Measurements from ENCODE around the gene ZMYND8. TPM values are rescaled to one million over a fixed set of nuclear protein-coding genes. Genes with fewer than 3 reads are reported as not detected.
"Not testable (repeated sequence)": the region's sequence is repeated elsewhere in the genome, so short reads cannot be mapped to it uniquely, and the experiment has no call there.

ZMYND8 gene
- total and polyA plus RNA-seq, 2 donors (not counting 1 experiment from before 2014, with no cell fraction given): 12.6 to 13.0 TPM

DNA sequence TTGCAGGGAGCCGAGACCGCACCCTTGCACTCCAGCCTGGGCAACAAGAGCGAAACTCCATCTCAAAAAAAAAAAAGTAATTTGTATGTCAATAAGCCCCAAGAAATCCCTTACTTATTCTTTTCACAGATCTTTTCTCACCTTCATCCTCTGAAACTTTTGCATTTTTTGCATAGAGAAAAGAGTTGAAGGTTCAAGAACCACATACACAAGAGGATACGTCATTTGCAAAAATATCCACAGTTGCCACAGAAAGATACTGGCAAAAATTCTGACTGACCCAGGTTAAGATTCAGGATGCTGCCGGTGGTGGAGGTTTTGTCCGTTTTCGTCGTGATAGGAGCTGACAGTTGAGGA, 94.5 kb downstream of the ZMYND8 start:
- Histone ChIP-seq H3K9ac (ENCODE audit: insufficient read depth, low read length) (no peak overlapping the region), H3K36me3 (ENCODE audit: control insufficient read depth, insufficient read depth, low read length) (peaks cover 3% of the 10 kb centered on the region), H2AFZ (ENCODE audit: low read length) (no peak overlapping the region), H3K4me1 (ENCODE audit: control insufficient read depth, extremely low read depth, insufficient read depth, low read length) (peaks cover 2% of the 10 kb centered on the region), H3K9me3 (ENCODE audit: control insufficient read depth, insufficient read depth, low read depth, low read length) (no peaks in the 10 kb centered on the region), H3K79me2 (ENCODE audit: control insufficient read depth, insufficient read depth, low read length) (peaks cover 8% of the 10 kb centered on the region), H3K27ac (ENCODE audit: insufficient read depth, low read length) (no peak overlapping the region), H4K20me1 (ENCODE audit: control insufficient read depth, extremely low read depth, insufficient read depth, low read length) (no peaks in the 10 kb centered on the region), H3K4me3 (replicated peaks in 1 of 4; ENCODE audit: control extremely low read depth in 1 of 4, insufficient read depth in 1 of 4, low read depth in 3 of 4, low read length in 4 of 4) (no peak overlapping the region), H3K27me3 (ENCODE audit: control insufficient read depth, insufficient read depth, low read length) (no peaks in the 10 kb centered on the region), H3K4me2 (ENCODE audit: extremely low read depth, insufficient read depth, low read length) (no peak overlapping the region)
- no peak for TF ChIP-seq EZH2 (IDR thresholded peaks at IDR 0.05; ENCODE audit: low read length, missing control alignments)
- TF ChIP-seq, protein P1, sequence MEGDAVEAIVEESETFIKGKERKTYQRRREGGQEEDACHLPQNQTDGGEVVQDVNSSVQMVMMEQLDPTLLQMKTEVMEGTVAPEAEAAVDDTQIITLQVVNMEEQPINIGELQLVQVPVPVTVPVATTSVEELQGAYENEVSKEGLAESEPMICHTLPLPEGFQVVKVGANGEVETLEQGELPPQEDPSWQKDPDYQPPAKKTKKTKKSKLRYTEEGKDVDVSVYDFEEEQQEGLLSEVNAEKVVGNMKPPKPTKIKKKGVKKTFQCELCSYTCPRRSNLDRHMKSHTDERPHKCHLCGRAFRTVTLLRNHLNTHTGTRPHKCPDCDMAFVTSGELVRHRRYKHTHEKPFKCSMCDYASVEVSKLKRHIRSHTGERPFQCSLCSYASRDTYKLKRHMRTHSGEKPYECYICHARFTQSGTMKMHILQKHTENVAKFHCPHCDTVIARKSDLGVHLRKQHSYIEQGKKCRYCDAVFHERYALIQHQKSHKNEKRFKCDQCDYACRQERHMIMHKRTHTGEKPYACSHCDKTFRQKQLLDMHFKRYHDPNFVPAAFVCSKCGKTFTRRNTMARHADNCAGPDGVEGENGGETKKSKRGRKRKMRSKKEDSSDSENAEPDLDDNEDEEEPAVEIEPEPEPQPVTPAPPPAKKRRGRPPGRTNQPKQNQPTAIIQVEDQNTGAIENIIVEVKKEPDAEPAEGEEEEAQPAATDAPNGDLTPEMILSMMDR (conservative IDR thresholded peaks at IDR 0.05 in 1 of 2, IDR thresholded peaks at IDR 0.05 in 1 of 2; ENCODE audit: low read depth in 1 of 2, low read length in 2 of 2): no peak
- DNase-seq (ENCODE audit: low read depth in 2 of 2): no peak

DNA sequence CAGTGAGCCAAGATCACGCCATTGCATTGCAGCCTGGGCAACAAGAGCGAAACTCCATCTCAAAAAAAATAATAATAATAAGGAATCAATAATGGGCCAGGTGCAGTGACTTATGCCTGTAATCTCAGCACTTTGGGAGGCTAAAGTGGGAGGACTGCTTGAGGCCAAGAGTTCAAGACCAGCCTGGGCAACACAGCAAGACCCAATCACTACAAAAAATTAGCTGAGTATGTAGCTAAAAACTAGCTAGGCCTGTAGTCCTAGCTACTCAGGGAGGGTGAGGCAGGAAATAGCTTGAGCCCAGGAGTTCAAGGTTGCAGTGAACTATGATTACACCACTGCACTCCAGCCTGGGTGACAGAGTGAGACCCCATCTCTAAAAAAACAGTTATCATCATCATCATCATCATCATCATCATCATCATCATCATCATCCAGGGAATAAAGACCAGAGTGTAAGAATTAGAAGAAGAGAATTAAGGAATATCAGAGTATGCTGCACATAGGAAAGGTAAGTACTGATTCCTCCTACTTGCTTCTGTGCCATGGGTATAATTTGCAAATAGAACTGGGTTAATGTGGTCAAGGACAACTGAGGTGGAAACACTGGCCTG, 95.2 kb downstream of the ZMYND8 start:
- H2AFZ ChIP-seq (ENCODE audit: low read length); H3K4me1 ChIP-seq (ENCODE audit: control insufficient read depth, extremely low read depth, insufficient read depth, low read length); H3K27me3 ChIP-seq (ENCODE audit: control insufficient read depth, insufficient read depth, low read length); H3K9ac ChIP-seq (ENCODE audit: insufficient read depth, low read length); H3K9me3 ChIP-seq (ENCODE audit: control insufficient read depth, insufficient read depth, low read depth, low read length); H3K27ac ChIP-seq (ENCODE audit: insufficient read depth, low read length); H3K4me3 ChIP-seq (replicated peaks in 1 of 4; ENCODE audit: control extremely low read depth in 1 of 4, insufficient read depth in 1 of 4, low read depth in 3 of 4, low read length in 4 of 4); H3K79me2 ChIP-seq (ENCODE audit: control insufficient read depth, insufficient read depth, low read length); DNase-seq (ENCODE audit: low read depth in 2 of 2); H3K36me3 ChIP-seq (ENCODE audit: control insufficient read depth, insufficient read depth, low read length); H3K4me2 ChIP-seq (ENCODE audit: extremely low read depth, insufficient read depth, low read length); H4K20me1 ChIP-seq (ENCODE audit: control insufficient read depth, extremely low read depth, insufficient read depth, low read length): not testable (repeated sequence)

DNA sequence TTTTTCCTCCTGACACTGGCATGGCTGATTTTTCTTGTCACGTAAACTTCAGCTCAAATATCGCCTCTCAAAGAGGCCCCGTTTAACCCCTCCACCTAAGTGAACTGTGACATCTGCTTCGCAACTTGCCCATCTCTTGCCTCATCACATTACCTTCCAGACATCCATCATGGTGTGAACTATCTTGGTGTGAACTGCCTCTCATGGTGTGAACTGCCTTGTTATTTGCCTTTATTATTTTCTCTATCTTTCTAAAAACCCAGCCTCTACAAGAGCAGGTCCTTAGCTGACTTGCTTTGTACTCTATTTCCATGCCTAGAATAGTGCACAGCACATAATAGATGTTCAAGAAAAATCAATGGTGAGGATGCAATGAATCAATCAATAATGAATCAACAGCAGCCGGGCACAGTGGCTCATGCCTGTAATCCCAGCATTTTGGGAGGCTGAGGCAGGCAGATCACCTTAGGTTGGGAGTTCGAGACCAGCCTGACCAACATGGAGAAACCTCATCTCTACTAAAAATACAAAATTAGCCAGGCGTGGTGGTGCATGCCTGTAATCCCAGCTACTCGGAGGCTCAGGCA, 95.9 kb downstream of the ZMYND8 start:
- H3K9ac ChIP-seq (ENCODE audit: insufficient read depth, low read length); H3K27ac ChIP-seq (ENCODE audit: insufficient read depth, low read length); H3K79me2 ChIP-seq (ENCODE audit: control insufficient read depth, insufficient read depth, low read length): not testable (repeated sequence)

More for the DNA sequence above, 95.9 kb downstream of the ZMYND8 start:
- not testable (repeated sequence) for H3K4me3 ChIP-seq (replicated peaks in 1 of 4; ENCODE audit: control extremely low read depth in 1 of 4, insufficient read depth in 1 of 4, low read depth in 3 of 4, low read length in 4 of 4); H3K9me3 ChIP-seq (ENCODE audit: control insufficient read depth, insufficient read depth, low read depth, low read length); H4K20me1 ChIP-seq (ENCODE audit: control insufficient read depth, extremely low read depth, insufficient read depth, low read length); H3K4me2 ChIP-seq (ENCODE audit: extremely low read depth, insufficient read depth, low read length); H2AFZ ChIP-seq (ENCODE audit: low read length); H3K36me3 ChIP-seq (ENCODE audit: control insufficient read depth, insufficient read depth, low read length); DNase-seq (ENCODE audit: low read depth in 2 of 2); H3K27me3 ChIP-seq (ENCODE audit: control insufficient read depth, insufficient read depth, low read length); H3K4me1 ChIP-seq (ENCODE audit: control insufficient read depth, extremely low read depth, insufficient read depth, low read length)
